Left renal pelvis (tissue), 4 donors: ENCODE results near the gene DHX29. TPM values are rescaled to one million over a fixed set of nuclear protein-coding genes. Genes with fewer than 3 reads are reported as not detected.

Experiments used
- DNase-seq, 4 donors: peaks; one replicate each; pipeline ENCODE4 v3.0.0-alpha.2; 2013; ENCODE audit warnings: low read depth in 4 of 4, low spot score in 3 of 4
- polyA plus RNA-seq, 4 donors: library from polyadenylated mRNA; unstranded; fragments of 120-200 nt; gene quantifications; one replicate each; pipeline ENCODE4 v1.2.1, GENCODE V29; 2013; ENCODE audit not compliant: insufficient read length in 4 of 4

Gene DHX29
- polyA plus RNA-seq, 4 donors: 33.2 to 50.5 (median 42.3) TPM

- peak in 1 of 4 donors; percentile 58 for DNase-seq
Observed at GRCh38 chr5:55232985-55233928, 74.2 kb downstream of the DHX29 start, which contains the start of gene CCNO. Gene CCNO, minus strand, starts transcription at chr5:55233608. Its CDS starts 85 bp downstream, at chr5:55233523.

GRCh38 chr5:55232271-55232984 lies 75.1 kb downstream of the DHX29 start:
- DNase-seq: no peak

GRCh38 chr5:55231919-55232270 lies 75.6 kb downstream of the DHX29 start:
- no peak for DNase-seq

- DNase-seq: no peak
Observed at GRCh38 chr5:55231029-55231918, 76.2 kb downstream of the DHX29 start.

GRCh38 chr5:55230086-55230629 lies 77.3 kb downstream of the DHX29 start:
- no peak for DNase-seq

- DNase-seq: no peak
Observed at GRCh38 chr5:55227664-55228430, 79.6 kb downstream of the DHX29 start.

GRCh38 chr5:55226934-55227663 lies 80.4 kb downstream of the DHX29 start, which contains the start of gene MCIDAS:
Gene MCIDAS, minus strand, starts transcription at chr5:55227315. Its CDS starts 177 bp downstream, at chr5:55227138.
- DNase-seq: peak in 1 of 4 donors; percentile 21

- peak in 1 of 4 donors; percentile 49 for DNase-seq
Observed at GRCh38 chr5:55226027-55226933, 81.2 kb downstream of the DHX29 start.

GRCh38 chr5:55225346-55225745 lies 82.1 kb downstream of the DHX29 start:
- DNase-seq: no peak

GRCh38 chr5:55223812-55224240 lies 83.7 kb downstream of the DHX29 start:
- no peak for DNase-seq

- DNase-seq: no peak
Observed at GRCh38 chr5:55222985-55223811, 84.3 kb downstream of the DHX29 start.

- no peak for DNase-seq
Observed at GRCh38 chr5:55222092-55222984, 85.2 kb downstream of the DHX29 start.

- no peak for DNase-seq
Observed at GRCh38 chr5:55220433-55221185, 86.9 kb downstream of the DHX29 start.

GRCh38 chr5:55219770-55220169 lies 87.7 kb downstream of the DHX29 start:
- no peak for DNase-seq

GRCh38 chr5:55218967-55219366 lies 88.5 kb downstream of the DHX29 start:
- DNase-seq: peak in 1 of 4 donors; percentile 60
